ENCODE results near the gene HOXD3. TPM values are rescaled to one million over a fixed set of nuclear protein-coding genes. Genes with fewer than 3 reads are reported as not detected.

The HOXD3 gene
- total RNA-seq, 2 experiments from 2014 or later: not detected

GRCh38 chr2:176149481-176149938, 7.6 kb upstream of the HOXD3 start:
- Histone ChIP-seq H3K27ac (ENCODE audit: low read depth, low read length, poor library complexity, severe bottlenecking) (no peak overlapping the region), H3K4me3 (ENCODE audit: low read depth, low read length, poor library complexity, severe bottlenecking) (no peak overlapping the region), H3K79me2 (ENCODE audit: insufficient read depth, low read depth, low read length) (no peaks in the 10 kb centered on the region), H4K20me1 (ENCODE audit: insufficient read depth, low read length) (no peaks in the 10 kb centered on the region), H3K9me3 (ENCODE audit: low read length) (no peaks in the 10 kb centered on the region), H3K4me2 (ENCODE audit: low read length) (no peak overlapping the region), H3K36me3 (ENCODE audit: insufficient read depth, low read length) (no peaks in the 10 kb centered on the region), H3K4me1 (ENCODE audit: insufficient read depth, low read length, poor library complexity, severe bottlenecking) (no peaks in the 10 kb centered on the region), H2AFZ (ENCODE audit: low read length) (no peak overlapping the region), H3K9me2 (ENCODE audit: insufficient read depth, low read length) (no peaks in the 10 kb centered on the region)
- no TSS peak for BruUV-seq (replicated peaks)
- intact Hi-C loops (cut with micrococcal nuclease; ENCODE audit: unreplicated experiment): no loop called here
- POLR2A ChIA-PET: no interaction called here
- TF ChIP-seq EZH2phosphoT487 (IDR thresholded peaks at IDR 0.05; ENCODE audit: borderline replicate concordance, low read depth, low read length): no peak
- no peak for TF ChIP-seq CTCF (conservative IDR thresholded peaks at IDR 0.05; ENCODE audit: low read length)
- DNase-seq (ENCODE audit: low spot score): no peak
- CTCF ChIA-PET (ENCODE audit: unreplicated experiment): no interaction called here

GRCh38 chr2:176149939-176150583, 7.0 kb upstream of the HOXD3 start:
- Histone ChIP-seq H3K9me3 (ENCODE audit: low read length) (no peaks in the 10 kb centered on the region), H3K27ac (ENCODE audit: low read depth, low read length, poor library complexity, severe bottlenecking) (no peak overlapping the region), H3K4me3 (ENCODE audit: low read depth, low read length, poor library complexity, severe bottlenecking) (no peak overlapping the region), H3K4me2 (ENCODE audit: low read length) (no peak overlapping the region), H2AFZ (ENCODE audit: low read length) (no peak overlapping the region), H3K36me3 (ENCODE audit: insufficient read depth, low read length) (no peaks in the 10 kb centered on the region), H3K79me2 (ENCODE audit: insufficient read depth, low read depth, low read length) (no peaks in the 10 kb centered on the region), H3K4me1 (ENCODE audit: insufficient read depth, low read length, poor library complexity, severe bottlenecking) (no peaks in the 10 kb centered on the region), H4K20me1 (ENCODE audit: insufficient read depth, low read length) (no peaks in the 10 kb centered on the region), H3K9me2 (ENCODE audit: insufficient read depth, low read length) (no peaks in the 10 kb centered on the region)
- intact Hi-C loops (cut with micrococcal nuclease; ENCODE audit: unreplicated experiment): no loop called here
- TF ChIP-seq EZH2phosphoT487 (IDR thresholded peaks at IDR 0.05; ENCODE audit: borderline replicate concordance, low read depth, low read length) (no peak), CTCF (conservative IDR thresholded peaks at IDR 0.05; ENCODE audit: low read length) (no peak)
- no TSS peak for BruUV-seq (replicated peaks)
- no peak for DNase-seq (ENCODE audit: low spot score)
- ChIA-PET POLR2A (no interaction called here), CTCF (ENCODE audit: unreplicated experiment) (no interaction called here)

GRCh38 chr2:176150584-176151441, 6.3 kb upstream of the HOXD3 start:
- no peaks in the 10 kb centered on the region for H3K9me3 ChIP-seq (ENCODE audit: low read length)
- H3K27ac ChIP-seq (ENCODE audit: low read depth, low read length, poor library complexity, severe bottlenecking): no peak overlapping the region
- no peaks in the 10 kb centered on the region for H3K4me1 ChIP-seq (ENCODE audit: insufficient read depth, low read length, poor library complexity, severe bottlenecking)
- H2AFZ ChIP-seq (ENCODE audit: low read length): no peak overlapping the region
- no TSS peak for BruUV-seq (replicated peaks)
- H3K79me2 ChIP-seq (ENCODE audit: insufficient read depth, low read depth, low read length): no peaks in the 10 kb centered on the region
- CTCF ChIA-PET (ENCODE audit: unreplicated experiment): no interaction called here
- H3K9me2 ChIP-seq (ENCODE audit: insufficient read depth, low read length): no peaks in the 10 kb centered on the region
- no peak for DNase-seq (ENCODE audit: low spot score)
- intact Hi-C loops (cut with micrococcal nuclease; ENCODE audit: unreplicated experiment): no loop called here
- no peaks in the 10 kb centered on the region for H3K36me3 ChIP-seq (ENCODE audit: insufficient read depth, low read length)
- TF ChIP-seq EZH2phosphoT487 (IDR thresholded peaks at IDR 0.05; ENCODE audit: borderline replicate concordance, low read depth, low read length) (no peak), CTCF (conservative IDR thresholded peaks at IDR 0.05; ENCODE audit: low read length) (no peak)
- no peak overlapping the region for H3K4me2 ChIP-seq (ENCODE audit: low read length)
- H4K20me1 ChIP-seq (ENCODE audit: insufficient read depth, low read length): no peaks in the 10 kb centered on the region
- POLR2A ChIA-PET: no interaction called here
- H3K4me3 ChIP-seq (ENCODE audit: low read depth, low read length, poor library complexity, severe bottlenecking): no peak overlapping the region

Measured in OCI-LY7 (cell line).